Cardiac muscle cell (in vitro differentiated cells and primary cell): ENCODE data around the gene CSTF1. TPM values are rescaled to one million over a fixed set of nuclear protein-coding genes. Genes with fewer than 3 reads are reported as not detected.

ENCODE experiments used
- DNase-seq, 2 donors: peaks; one replicate each; pipeline versions ENCODE4 v3.0.0 to v3.0.0-alpha.2; 2010 to 2017; ENCODE audit warnings: low read depth in 1 of 2, low spot score in 1 of 2
- H3K27ac ChIP-seq: fragments of 200-600 bp; sonication (generic); 2 replicates; pipeline ENCODE4 v1.5.1; 2016
- H3K27me3 ChIP-seq: fragments of 200-600 bp; sonication (generic); 2 replicates; pipeline ENCODE4 v1.6.0; 2016; ENCODE audit warnings: control low read depth
- H3K36me3 ChIP-seq: fragments of 200-600 bp; sonication (generic); 2 replicates; pipeline ENCODE4 v1.5.1; 2016; ENCODE audit warnings: control low read depth
- H3K4me1 ChIP-seq: fragments of 200-600 bp; sonication (generic); 2 replicates; pipeline ENCODE4 v1.8.1; 2017; ENCODE audit warnings: low read depth, mild to moderate bottlenecking, mixed run types
- H3K4me3 ChIP-seq: fragments of 200-600 bp; sonication (generic); 2 replicates; pipeline ENCODE4 v1.5.1; 2016; ENCODE audit warnings: mild to moderate bottlenecking
- H3K9me3 ChIP-seq: fragments of 200-600 bp; sonication (generic); 2 replicates; pipeline ENCODE4 v1.5.1; 2017; ENCODE audit warnings: low read depth, mild to moderate bottlenecking, control low read depth
- CTCF ChIP-seq: IDR thresholded peaks from 2 replicates; pipeline ENCODE4 v1.5.1; 2012; ENCODE audit warnings: low read depth, mild to moderate bottlenecking, low read length
- polyA plus RNA-seq: library from polyadenylated mRNA; unstranded; fragments of >200 nt; fragmentation: Nextera tagmentation; extraction: Ambion mirVana; gene quantifications from 2 replicates; pipeline ENCODE4 v1.2.1, GENCODE V29; 2016
- total RNA-seq: library from RNA; depleted of rRNA; stranded (reverse); fragments of >200 nt; gene quantifications from 2 replicates; pipeline ENCODE4 v1.2.3, GENCODE V29; 2016

Gene CSTF1
- total and polyA plus RNA-seq, 2 experiments from 2014 or later: 34.9 to 46.4 TPM

- no peak for TF ChIP-seq CTCF
- no peaks in the 10 kb centered on the region for H3K27me3 ChIP-seq
- no peaks in the 10 kb centered on the region for H3K9me3 ChIP-seq
- no peaks in the 10 kb centered on the region for H3K4me1 ChIP-seq
- H3K27ac ChIP-seq: no peak overlapping the region
- peak in 1 of 2 donors; percentile 88 for DNase-seq
- H3K36me3 ChIP-seq: no peaks in the 10 kb centered on the region
- H3K4me3 ChIP-seq: no peak overlapping the region
Measured at GRCh38 chr20:56433880-56434255, 41.4 kb downstream of the CSTF1 start.

GRCh38 chr20:56437196-56437960 is 44.9 kb downstream of the CSTF1 start:
- H3K4me1 ChIP-seq: no peaks in the 10 kb centered on the region
- no peak overlapping the region for H3K4me3 ChIP-seq
- no peaks in the 10 kb centered on the region for H3K36me3 ChIP-seq
- no peak for DNase-seq
- no peaks in the 10 kb centered on the region for H3K9me3 ChIP-seq
- no peak overlapping the region for H3K27ac ChIP-seq
- TF ChIP-seq CTCF: no peak
- no peaks in the 10 kb centered on the region for H3K27me3 ChIP-seq

- H3K36me3 ChIP-seq: no peaks in the 10 kb centered on the region
- no peaks in the 10 kb centered on the region for H3K27me3 ChIP-seq
- H3K27ac ChIP-seq: no peak overlapping the region
- H3K4me3 ChIP-seq: no peak overlapping the region
- DNase-seq: no peak
- H3K9me3 ChIP-seq: no peaks in the 10 kb centered on the region
- no peak for TF ChIP-seq CTCF
- H3K4me1 ChIP-seq: no peaks in the 10 kb centered on the region
Measured at GRCh38 chr20:56438284-56438683, 45.8 kb downstream of the CSTF1 start.

- no peaks in the 10 kb centered on the region for H3K4me1 ChIP-seq
- DNase-seq: peak in 1 of 2 donors; percentile 99
- no peak overlapping the region for H3K27ac ChIP-seq
Measured at GRCh38 chr20:56439771-56440291, 47.4 kb downstream of the CSTF1 start.

GRCh38 chr20:56440346-56441007 is 48.0 kb downstream of the CSTF1 start:
- Histone ChIP-seq H3K9me3 (no peaks in the 10 kb centered on the region), H3K27ac (no peak overlapping the region), H3K27me3 (no peaks in the 10 kb centered on the region), H3K4me3 (no peak overlapping the region), H3K36me3 (no peaks in the 10 kb centered on the region), H3K4me1 (no peaks in the 10 kb centered on the region)
- TF ChIP-seq CTCF: no peak
- no peak for DNase-seq

More at GRCh38 chr20:56439771-56440291, 47.4 kb downstream of the CSTF1 start:
- H3K27me3 ChIP-seq: no peaks in the 10 kb centered on the region
- H3K36me3 ChIP-seq: no peaks in the 10 kb centered on the region
- H3K4me3 ChIP-seq: no peak overlapping the region
- no peaks in the 10 kb centered on the region for H3K9me3 ChIP-seq
- no peak for TF ChIP-seq CTCF
